NB4 (cell line): ENCODE measurements around the gene NPAT.
A peak's percentile ranks its signal among the peaks of the same experiment; 100 is the strongest.

Experiments
- DNase-seq: peaks from one replicate; pipeline ENCODE4 v3.0.0; 2010; ENCODE audit warnings: low read depth
- H3K4me3 ChIP-seq: one replicate; pipeline ENCODE4 v1.5.1; 2011; ENCODE audit warnings: mild to moderate bottlenecking, low read depth, low read length, moderate library complexity
- CTCF ChIP-seq: IDR thresholded peaks from one replicate; pipeline ENCODE4 v1.5.1; 2012; ENCODE audit warnings: low read depth, low read length
- MAX ChIP-seq: IDR thresholded peaks from 2 replicates; pipeline ENCODE4 v1.6.1; 2011; ENCODE audit warnings: low read depth, low read length
- MYC ChIP-seq: IDR thresholded peaks from 2 replicates; pipeline ENCODE4 v1.6.1; 2011; ENCODE audit warnings: low read depth, low read length
- POLR2A ChIP-seq: IDR thresholded peaks from 2 replicates; pipeline ENCODE4 v1.6.1; 2011; ENCODE audit warnings: mild to moderate bottlenecking; ENCODE audit not compliant: insufficient read length; ENCODE audit errors: extremely low read depth

Gene NPAT

GRCh38 chr11:108218455-108218854, 4.0 kb downstream of the NPAT start:
- DNase-seq: no peak
- no peak for TF ChIP-seq MAX
- no peak for TF ChIP-seq CTCF
- TF ChIP-seq POLR2A: no peak
- no peak for TF ChIP-seq MYC
- no peak overlapping the region for H3K4me3 ChIP-seq

- DNase-seq: peak; percentile 34
- TF ChIP-seq CTCF: no peak
- TF ChIP-seq MAX: no peak
- TF ChIP-seq POLR2A: no peak
- TF ChIP-seq MYC: no peak
- peak overlapping the region; percentile 3 for H3K4me3 ChIP-seq
Observed at GRCh38 chr11:108216988-108217387, 5.5 kb downstream of the NPAT start.

GRCh38 chr11:108213784-108214183, 8.7 kb downstream of the NPAT start:
- no peak overlapping the region for H3K4me3 ChIP-seq
- no peak for TF ChIP-seq MAX
- TF ChIP-seq POLR2A: no peak
- TF ChIP-seq CTCF: no peak

GRCh38 chr11:108210441-108210840, 12.0 kb downstream of the NPAT start:
- no peak for DNase-seq
- TF ChIP-seq POLR2A (no peak), CTCF (no peak), MYC (no peak), MAX (no peak)
- no peak overlapping the region for H3K4me3 ChIP-seq

More at GRCh38 chr11:108213784-108214183, 8.7 kb downstream of the NPAT start:
- no peak for DNase-seq

GRCh38 chr11:108207683-108208060, 14.8 kb downstream of the NPAT start:
- no peak overlapping the region for H3K4me3 ChIP-seq
- no peak for DNase-seq
- TF ChIP-seq CTCF: no peak
- no peak for TF ChIP-seq MAX
- no peak for TF ChIP-seq MYC
- no peak for TF ChIP-seq POLR2A
